Hepatocyte (in vitro differentiated cells): Measurements from ENCODE around the gene MIR17HG. TPM values are rescaled to one million over a fixed set of nuclear protein-coding genes. Genes with fewer than 3 reads are reported as not detected.
"Not testable (repeated sequence)": the region's sequence is repeated elsewhere in the genome, so short reads cannot be mapped to it uniquely, and the experiment has no call there.

ENCODE experiments used
- DNase-seq: peaks from one replicate; pipeline ENCODE4 v3.0.0-alpha.2; 2016; ENCODE audit warnings: low spot score
- H2AFZ ChIP-seq: fragments of 200-600 bp; sonication (generic); 2 replicates; pipeline ENCODE4 v1.6.0; 2016; ENCODE audit warnings: antibody characterized with exemption, mild to moderate bottlenecking
- H3K27ac ChIP-seq: fragments of 200-600 bp; sonication (generic); 2 replicates; pipeline ENCODE4 v1.5.1; 2016; ENCODE audit warnings: mild to moderate bottlenecking
- H3K27me3 ChIP-seq: fragments of 200-600 bp; sonication (generic); 2 replicates; pipeline ENCODE4 v1.6.1; 2016
- H3K36me3 ChIP-seq: fragments of 200-600 bp; sonication (generic); replicated peaks from 2 replicates; pipeline ENCODE4 v1.5.1; 2016; ENCODE audit warnings: low read depth; ENCODE audit not compliant: insufficient read depth
- H3K4me1 ChIP-seq: fragments of 200-600 bp; sonication (generic); 2 replicates; pipeline ENCODE4 v1.5.1; 2016; ENCODE audit warnings: mild to moderate bottlenecking, moderate library complexity; ENCODE audit not compliant: insufficient read depth
- H3K4me2 ChIP-seq: fragments of 200-600 bp; sonication (generic); 2 replicates; pipeline ENCODE4 v1.6.0; 2016
- H3K4me3 ChIP-seq: fragments of 200-600 bp; sonication (generic); 2 replicates; pipeline ENCODE4 v1.5.1; 2016; ENCODE audit warnings: mild to moderate bottlenecking
- H3K79me2 ChIP-seq: fragments of 200-600 bp; sonication (generic); 2 replicates; pipeline ENCODE4 v1.6.0; 2017; ENCODE audit warnings: mild to moderate bottlenecking
- H3K9me2 ChIP-seq: fragments of 200-600 bp; sonication (generic); replicated peaks from 2 replicates; pipeline ENCODE4 v1.6.0; 2017; ENCODE audit warnings: mild to moderate bottlenecking; ENCODE audit not compliant: insufficient read depth
- H3K9me3 ChIP-seq: fragments of 200-600 bp; sonication (generic); 2 replicates; pipeline ENCODE4 v1.5.1; 2016; ENCODE audit warnings: low read depth, mild to moderate bottlenecking
- H4K20me1 ChIP-seq: fragments of 200-600 bp; sonication (generic); 2 replicates; pipeline ENCODE4 v1.6.0; 2016; ENCODE audit warnings: mild to moderate bottlenecking; ENCODE audit not compliant: insufficient read depth, poor library complexity, severe bottlenecking
- EZH2 ChIP-seq: fragments of 200-600 bp; sonication (generic); IDR thresholded peaks from 2 replicates; pipeline ENCODE4 v1.6.1; 2016; ENCODE audit warnings: antibody characterized with exemption, mild to moderate bottlenecking, borderline replicate concordance
- EZH2phosphoT487 ChIP-seq: fragments of 200-600 bp; sonication (generic); IDR thresholded peaks from one replicate; pipeline ENCODE4 v1.6.1; 2018; ENCODE audit warnings: antibody characterized with exemption, mild to moderate bottlenecking, low read depth, moderate library complexity; ENCODE audit not compliant: unreplicated experiment, severe bottlenecking
- WGBS: methylation state at CpG from one replicate; pipeline ENCODE4 v1.1.6; 2016; ENCODE audit warnings: low lambda C conversion rate; ENCODE audit errors: missing lambda C conversion rate; 5-methylcytosine and 5-hydroxymethylcytosine counted together
- polyA plus RNA-seq: library from polyadenylated mRNA; unstranded; fragments of >200 nt; fragmentation: Nextera tagmentation; extraction: Ambion mirVana; gene quantifications from 2 replicates; pipeline ENCODE4 v1.2.1, GENCODE V29; 2016
- total RNA-seq: library from RNA; depleted of rRNA; stranded (reverse); fragments of >200 nt; gene quantifications from 2 replicates; pipeline ENCODE4 v1.2.3, GENCODE V29; 2014
- TF ChIP-seq, protein P1 (sequence below): fragments of 200-600 bp; sonication (generic); IDR thresholded peaks from 2 replicates; pipeline ENCODE4 v1.5.1; 2016; ENCODE audit warnings: antibody characterized with exemption, mild to moderate bottlenecking; ENCODE audit not compliant: poor library complexity

The MIR17HG gene
- total and polyA plus RNA-seq, 2 experiments from 2014 or later = 2.6 to 8.4 TPM

DNA sequence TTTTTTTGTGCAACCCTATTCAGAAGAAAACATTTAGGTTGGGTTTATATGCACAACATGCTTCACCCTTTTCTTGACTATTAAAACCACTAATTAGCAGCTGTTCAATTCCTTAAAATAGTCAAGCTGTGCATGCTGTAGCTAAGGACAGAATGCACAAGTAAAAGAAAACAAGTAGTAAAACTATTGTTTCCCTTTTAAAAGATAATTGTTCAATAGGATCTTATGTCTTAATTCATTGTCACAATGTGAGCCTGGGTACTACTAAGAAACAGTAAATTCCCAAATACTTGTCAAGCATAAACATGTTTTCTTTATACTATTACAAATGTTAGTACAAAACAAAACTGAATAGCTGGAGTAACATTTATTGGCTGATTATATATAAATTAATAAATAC, 32.6 kb upstream of the MIR17HG start:
- no peaks in the 10 kb centered on the region for H4K20me1 ChIP-seq
- H3K4me1 ChIP-seq = no peaks in the 10 kb centered on the region
- H3K27me3 ChIP-seq = no peaks in the 10 kb centered on the region
- H3K79me2 ChIP-seq = no peaks in the 10 kb centered on the region
- TF ChIP-seq EZH2 = no peak
- TF ChIP-seq, protein P1, sequence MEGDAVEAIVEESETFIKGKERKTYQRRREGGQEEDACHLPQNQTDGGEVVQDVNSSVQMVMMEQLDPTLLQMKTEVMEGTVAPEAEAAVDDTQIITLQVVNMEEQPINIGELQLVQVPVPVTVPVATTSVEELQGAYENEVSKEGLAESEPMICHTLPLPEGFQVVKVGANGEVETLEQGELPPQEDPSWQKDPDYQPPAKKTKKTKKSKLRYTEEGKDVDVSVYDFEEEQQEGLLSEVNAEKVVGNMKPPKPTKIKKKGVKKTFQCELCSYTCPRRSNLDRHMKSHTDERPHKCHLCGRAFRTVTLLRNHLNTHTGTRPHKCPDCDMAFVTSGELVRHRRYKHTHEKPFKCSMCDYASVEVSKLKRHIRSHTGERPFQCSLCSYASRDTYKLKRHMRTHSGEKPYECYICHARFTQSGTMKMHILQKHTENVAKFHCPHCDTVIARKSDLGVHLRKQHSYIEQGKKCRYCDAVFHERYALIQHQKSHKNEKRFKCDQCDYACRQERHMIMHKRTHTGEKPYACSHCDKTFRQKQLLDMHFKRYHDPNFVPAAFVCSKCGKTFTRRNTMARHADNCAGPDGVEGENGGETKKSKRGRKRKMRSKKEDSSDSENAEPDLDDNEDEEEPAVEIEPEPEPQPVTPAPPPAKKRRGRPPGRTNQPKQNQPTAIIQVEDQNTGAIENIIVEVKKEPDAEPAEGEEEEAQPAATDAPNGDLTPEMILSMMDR = no peak
- H3K27ac ChIP-seq = no peak overlapping the region
- DNase-seq = no peak
- no peaks in the 10 kb centered on the region for H3K9me2 ChIP-seq
- no peaks in the 10 kb centered on the region for H3K36me3 ChIP-seq
- no peaks in the 10 kb centered on the region for H3K9me3 ChIP-seq
- H3K4me3 ChIP-seq = no peak overlapping the region
- no peak overlapping the region for H2AFZ ChIP-seq
- no peak overlapping the region for H3K4me2 ChIP-seq

DNA sequence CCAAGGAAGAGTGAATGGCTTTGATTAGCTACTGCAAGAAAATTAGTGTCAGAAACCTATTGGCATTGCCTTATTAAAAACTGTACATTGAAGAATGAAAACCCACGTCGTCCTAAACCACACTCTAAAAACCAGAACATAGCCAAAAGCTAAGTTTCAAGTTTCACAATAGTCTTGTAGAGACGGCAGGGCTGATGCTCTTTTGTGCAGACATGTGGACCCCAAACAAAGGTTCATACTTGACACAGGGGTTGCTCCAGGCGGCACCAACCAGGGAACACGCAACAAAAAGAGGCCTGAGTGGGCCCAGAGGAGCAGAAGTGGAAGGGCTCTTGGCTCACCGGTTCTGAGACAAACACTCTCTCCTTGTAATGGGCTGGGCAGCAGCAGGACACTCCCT, 28.6 kb upstream of the MIR17HG start:
- H2AFZ ChIP-seq = no peak overlapping the region
- 76% methylated on average over 6 of the region's 6 CpGs for WGBS

DNA sequence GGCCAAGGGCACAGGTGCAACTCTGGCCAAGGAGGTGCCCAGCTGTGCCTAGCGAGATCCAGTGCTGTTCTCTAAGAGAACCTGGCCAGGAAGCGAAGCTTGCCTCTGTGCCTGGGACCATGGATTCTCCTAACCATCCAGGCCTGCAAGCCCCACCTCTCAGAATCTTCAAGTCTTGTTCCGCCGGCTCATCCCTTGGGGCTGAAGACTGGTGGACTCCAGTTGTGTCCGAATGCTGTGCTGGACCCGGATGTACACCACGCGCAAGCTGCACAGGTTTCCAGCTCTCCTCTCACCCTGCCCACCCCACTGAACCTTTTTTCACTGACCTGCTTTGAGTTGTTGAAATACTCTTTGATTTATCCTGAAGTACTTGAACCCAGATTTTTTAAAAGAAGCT, 27.5 kb upstream of the MIR17HG start:
- no peaks in the 10 kb centered on the region for H4K20me1 ChIP-seq
- H3K9me3 ChIP-seq = no peaks in the 10 kb centered on the region
- no peak overlapping the region for H3K27ac ChIP-seq
- H3K4me2 ChIP-seq = no peak overlapping the region
- TF ChIP-seq EZH2 (no peak), EZH2phosphoT487 (no peak)
- TF ChIP-seq, protein P1 = no peak
- no peaks in the 10 kb centered on the region for H3K4me1 ChIP-seq
- no peaks in the 10 kb centered on the region for H3K27me3 ChIP-seq
- WGBS = 95% methylated on average over 8 of the region's 8 CpGs
- H3K9me2 ChIP-seq = no peaks in the 10 kb centered on the region
- no peak for DNase-seq
- H3K79me2 ChIP-seq = no peaks in the 10 kb centered on the region
- no peak overlapping the region for H3K4me3 ChIP-seq
- no peak overlapping the region for H2AFZ ChIP-seq
- no peaks in the 10 kb centered on the region for H3K36me3 ChIP-seq

More for the DNA sequence above, 28.6 kb upstream of the MIR17HG start:
- H4K20me1 ChIP-seq = no peaks in the 10 kb centered on the region
- no peaks in the 10 kb centered on the region for H3K79me2 ChIP-seq
- DNase-seq = no peak
- H3K4me1 ChIP-seq = no peaks in the 10 kb centered on the region
- H3K9me2 ChIP-seq = no peaks in the 10 kb centered on the region
- no peaks in the 10 kb centered on the region for H3K9me3 ChIP-seq
- H3K36me3 ChIP-seq = no peaks in the 10 kb centered on the region
- no peak for TF ChIP-seq EZH2
- no peak for TF ChIP-seq EZH2phosphoT487
- TF ChIP-seq, protein P1 = no peak
- no peaks in the 10 kb centered on the region for H3K27me3 ChIP-seq
- no peak overlapping the region for H3K4me2 ChIP-seq
- no peak overlapping the region for H3K4me3 ChIP-seq
- no peak overlapping the region for H3K27ac ChIP-seq

DNA sequence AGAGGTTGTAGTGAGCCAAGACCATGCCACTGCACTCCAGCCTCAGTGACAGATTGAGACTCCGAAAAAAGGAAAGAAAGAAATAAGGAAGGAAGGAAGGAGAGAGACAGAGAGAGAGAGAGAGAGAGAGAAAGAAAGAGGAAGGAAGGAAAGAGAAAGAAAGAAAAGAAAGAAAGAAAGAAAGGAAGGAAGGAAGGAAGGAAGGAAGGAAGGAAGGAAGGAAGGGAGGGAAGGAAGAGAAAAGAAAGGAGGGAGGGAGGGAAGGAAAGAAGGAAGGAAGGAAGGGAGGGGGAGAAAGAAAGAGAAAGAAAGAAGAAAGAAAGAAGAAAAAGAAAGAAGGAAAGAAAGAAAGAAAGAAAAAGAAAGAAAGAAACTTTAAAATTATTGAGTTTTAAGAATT, 26.5 kb upstream of the MIR17HG start:
- H3K36me3 ChIP-seq, H3K27ac ChIP-seq, DNase-seq, H2AFZ ChIP-seq, H3K4me2 ChIP-seq, H3K9me3 ChIP-seq, H3K4me1 ChIP-seq, H3K4me3 ChIP-seq, H3K9me2 ChIP-seq, H3K27me3 ChIP-seq, H4K20me1 ChIP-seq, H3K79me2 ChIP-seq: not testable (repeated sequence)
- 67% methylated on average over 1 of the region's 1 CpG for WGBS
